Tibial nerve (tissue), 4 donors: ENCODE measurements around the gene CMTM2.

Experiments used
- EP300 ChIP-seq, 2 donors: sonication (generic); formaldehyde crosslinking; IDR thresholded peaks; one replicate each; pipeline ENCODE4 v1.6.1; 2017; ENCODE audit warnings: antibody characterized with exemption in 2 of 2, mild to moderate bottlenecking in 1 of 2
- POLR2A ChIP-seq, 2 donors: fragments of 450-650 bp; IDR thresholded peaks; one replicate each; pipeline ENCODE4 v1.6.1; 2017; ENCODE audit warnings: antibody characterized with exemption in 2 of 2, mild to moderate bottlenecking in 2 of 2, moderate library complexity in 2 of 2
- TF ChIP-seq, protein P1 (sequence below), 5 experiments: fragments of 200-600 bp in 3 of 5; fragments of 450-650 bp in 2 of 5; sonication (generic) in 3 of 5; IDR thresholded peaks; one replicate each; pipeline ENCODE4 v1.5.1; 2016 to 2019; ENCODE audit warnings: antibody characterized with exemption in 5 of 5, mild to moderate bottlenecking in 3 of 5, moderate library complexity in 2 of 5

DNA sequence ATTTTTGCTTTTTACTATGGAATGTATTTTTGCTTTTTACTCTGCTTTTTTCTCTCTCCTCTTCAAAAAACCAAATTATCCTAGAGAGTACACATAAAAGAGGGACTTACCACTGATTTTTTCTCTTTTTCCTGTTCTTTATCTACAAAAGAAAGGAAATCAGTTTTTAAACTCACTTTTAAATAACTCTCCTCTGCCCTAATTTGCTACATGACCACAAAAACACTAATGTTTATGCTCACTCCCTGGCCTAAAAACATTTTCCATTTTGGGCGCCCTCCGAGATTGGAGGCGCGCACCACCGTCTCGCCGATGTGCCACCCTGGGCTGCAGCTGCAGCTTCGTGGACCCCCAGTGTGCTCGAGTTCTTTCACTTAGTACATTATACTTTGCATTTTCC lies 30.4 kb upstream of the CMTM2 start:
- TF ChIP-seq, protein P1, sequence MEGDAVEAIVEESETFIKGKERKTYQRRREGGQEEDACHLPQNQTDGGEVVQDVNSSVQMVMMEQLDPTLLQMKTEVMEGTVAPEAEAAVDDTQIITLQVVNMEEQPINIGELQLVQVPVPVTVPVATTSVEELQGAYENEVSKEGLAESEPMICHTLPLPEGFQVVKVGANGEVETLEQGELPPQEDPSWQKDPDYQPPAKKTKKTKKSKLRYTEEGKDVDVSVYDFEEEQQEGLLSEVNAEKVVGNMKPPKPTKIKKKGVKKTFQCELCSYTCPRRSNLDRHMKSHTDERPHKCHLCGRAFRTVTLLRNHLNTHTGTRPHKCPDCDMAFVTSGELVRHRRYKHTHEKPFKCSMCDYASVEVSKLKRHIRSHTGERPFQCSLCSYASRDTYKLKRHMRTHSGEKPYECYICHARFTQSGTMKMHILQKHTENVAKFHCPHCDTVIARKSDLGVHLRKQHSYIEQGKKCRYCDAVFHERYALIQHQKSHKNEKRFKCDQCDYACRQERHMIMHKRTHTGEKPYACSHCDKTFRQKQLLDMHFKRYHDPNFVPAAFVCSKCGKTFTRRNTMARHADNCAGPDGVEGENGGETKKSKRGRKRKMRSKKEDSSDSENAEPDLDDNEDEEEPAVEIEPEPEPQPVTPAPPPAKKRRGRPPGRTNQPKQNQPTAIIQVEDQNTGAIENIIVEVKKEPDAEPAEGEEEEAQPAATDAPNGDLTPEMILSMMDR (IDR thresholded peaks at IDR 0.05) = no peak
- TF ChIP-seq POLR2A (IDR thresholded peaks at IDR 0.05) (no peak), EP300 (IDR thresholded peaks at IDR 0.05) (no peak)
